ENCODE results near the gene NOP9.
"Not testable (repeated sequence)": the region's sequence is repeated elsewhere in the genome, so short reads cannot be mapped to it uniquely, and the experiment has no call there.

NOP9 gene

DNA sequence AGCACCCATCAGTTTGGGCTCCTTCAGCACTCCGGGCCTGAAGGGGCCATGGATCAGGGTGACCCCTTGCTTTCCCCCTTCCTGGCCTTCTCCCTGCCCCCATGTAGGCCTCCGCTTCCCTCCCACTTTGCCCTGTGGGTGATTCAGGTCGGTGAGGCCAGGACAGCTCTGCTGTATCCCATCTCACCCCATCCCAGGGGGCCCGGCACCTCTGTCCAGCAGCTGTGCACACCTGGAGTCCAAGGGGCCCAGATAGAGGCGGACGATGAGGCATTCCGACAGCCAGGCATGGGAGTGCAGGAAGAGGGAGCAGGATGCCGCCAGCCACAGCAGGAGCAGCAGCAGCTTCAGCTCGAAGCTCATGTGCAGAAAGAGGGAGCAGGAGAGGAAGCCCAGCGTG lies 23.0 kb downstream of the NOP9 start:
- DNase-seq (ENCODE audit: insufficient read length, low spot score) (no peak), FAIRE-seq (no peak)
- TF ChIP-seq, protein P1, sequence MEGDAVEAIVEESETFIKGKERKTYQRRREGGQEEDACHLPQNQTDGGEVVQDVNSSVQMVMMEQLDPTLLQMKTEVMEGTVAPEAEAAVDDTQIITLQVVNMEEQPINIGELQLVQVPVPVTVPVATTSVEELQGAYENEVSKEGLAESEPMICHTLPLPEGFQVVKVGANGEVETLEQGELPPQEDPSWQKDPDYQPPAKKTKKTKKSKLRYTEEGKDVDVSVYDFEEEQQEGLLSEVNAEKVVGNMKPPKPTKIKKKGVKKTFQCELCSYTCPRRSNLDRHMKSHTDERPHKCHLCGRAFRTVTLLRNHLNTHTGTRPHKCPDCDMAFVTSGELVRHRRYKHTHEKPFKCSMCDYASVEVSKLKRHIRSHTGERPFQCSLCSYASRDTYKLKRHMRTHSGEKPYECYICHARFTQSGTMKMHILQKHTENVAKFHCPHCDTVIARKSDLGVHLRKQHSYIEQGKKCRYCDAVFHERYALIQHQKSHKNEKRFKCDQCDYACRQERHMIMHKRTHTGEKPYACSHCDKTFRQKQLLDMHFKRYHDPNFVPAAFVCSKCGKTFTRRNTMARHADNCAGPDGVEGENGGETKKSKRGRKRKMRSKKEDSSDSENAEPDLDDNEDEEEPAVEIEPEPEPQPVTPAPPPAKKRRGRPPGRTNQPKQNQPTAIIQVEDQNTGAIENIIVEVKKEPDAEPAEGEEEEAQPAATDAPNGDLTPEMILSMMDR (IDR thresholded peaks at IDR 0.05; ENCODE audit: insufficient read depth, missing control alignments), result no peak

DNA sequence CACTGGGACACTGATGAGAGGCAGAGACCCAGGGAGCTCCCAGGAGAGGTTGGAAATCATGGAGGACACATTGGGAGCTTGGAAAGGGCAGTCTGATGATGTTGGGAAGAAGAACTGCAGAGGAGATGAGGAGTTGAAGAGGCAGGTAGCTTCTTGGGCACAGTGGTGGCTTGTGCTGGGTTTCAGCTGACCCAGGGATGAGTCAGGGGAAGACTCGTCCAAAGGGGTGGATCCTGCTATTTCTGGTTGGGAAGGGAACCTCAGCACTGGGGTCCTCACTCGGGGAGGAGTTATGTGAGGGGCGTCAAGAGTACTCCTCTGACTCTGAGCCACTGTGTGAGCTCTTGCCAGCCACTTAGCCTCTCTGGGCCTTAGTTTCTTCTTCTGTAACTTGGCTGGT lies 23.7 kb downstream of the NOP9 start:
- FAIRE-seq, result no peak
- no peak for DNase-seq (ENCODE audit: insufficient read length, low spot score)

DNA sequence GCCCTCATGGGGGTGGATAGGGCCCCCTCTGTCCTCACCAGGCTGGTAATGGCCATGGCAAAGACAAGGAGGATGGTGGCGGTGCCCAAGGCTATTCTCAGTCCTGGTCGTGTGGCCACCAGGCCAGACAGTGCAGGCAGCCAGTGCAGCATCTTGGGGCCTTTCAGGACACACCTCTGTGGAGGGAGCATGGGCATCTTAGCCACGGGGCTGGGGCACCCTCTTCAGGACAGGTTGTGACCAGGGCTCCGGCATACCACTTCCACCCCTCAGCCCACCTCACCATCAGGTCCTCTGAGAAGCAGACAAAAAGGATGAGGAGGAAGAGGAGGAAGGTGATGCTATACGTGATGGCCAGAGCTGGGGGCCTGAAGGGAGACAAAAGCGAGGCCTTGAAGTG lies 24.4 kb downstream of the NOP9 start:
- DNase-seq (ENCODE audit: insufficient read length, low spot score) (no peak), FAIRE-seq (no peak)
- TF ChIP-seq, protein P1 (IDR thresholded peaks at IDR 0.05; ENCODE audit: insufficient read depth, missing control alignments), result no peak

More for the DNA sequence above, 23.7 kb downstream of the NOP9 start:
- TF ChIP-seq, protein P1 (IDR thresholded peaks at IDR 0.05; ENCODE audit: insufficient read depth, missing control alignments), result no peak

DNA sequence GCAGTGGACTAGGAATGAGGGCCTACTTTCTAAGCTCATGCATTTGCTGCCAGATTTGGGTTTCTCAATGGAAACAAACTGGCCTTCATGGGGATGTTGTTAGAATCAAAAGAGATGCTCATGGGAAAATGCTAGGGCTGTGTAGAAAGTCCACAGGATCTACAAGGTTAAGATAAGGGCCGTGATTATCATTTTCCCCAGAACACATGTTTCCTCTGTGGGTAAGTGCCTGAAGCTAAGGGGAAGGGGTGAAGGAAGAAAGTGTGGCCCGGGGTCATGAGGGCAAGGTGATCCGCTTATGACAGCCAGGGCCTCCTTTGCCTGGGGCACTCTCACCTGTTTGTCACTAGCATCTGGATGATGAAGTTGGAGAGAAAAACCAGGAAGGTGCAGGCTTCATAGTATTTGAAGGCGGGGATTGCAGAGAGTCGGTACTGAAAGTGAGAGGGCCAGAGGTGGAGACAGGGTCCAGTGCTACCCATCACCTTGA lies 25.4 kb downstream of the NOP9 start:
- TF ChIP-seq, protein P1 (IDR thresholded peaks at IDR 0.05; ENCODE audit: insufficient read depth, missing control alignments), result no peak
- DNase-seq (ENCODE audit: insufficient read length, low spot score), result no peak
- no peak for FAIRE-seq

DNA sequence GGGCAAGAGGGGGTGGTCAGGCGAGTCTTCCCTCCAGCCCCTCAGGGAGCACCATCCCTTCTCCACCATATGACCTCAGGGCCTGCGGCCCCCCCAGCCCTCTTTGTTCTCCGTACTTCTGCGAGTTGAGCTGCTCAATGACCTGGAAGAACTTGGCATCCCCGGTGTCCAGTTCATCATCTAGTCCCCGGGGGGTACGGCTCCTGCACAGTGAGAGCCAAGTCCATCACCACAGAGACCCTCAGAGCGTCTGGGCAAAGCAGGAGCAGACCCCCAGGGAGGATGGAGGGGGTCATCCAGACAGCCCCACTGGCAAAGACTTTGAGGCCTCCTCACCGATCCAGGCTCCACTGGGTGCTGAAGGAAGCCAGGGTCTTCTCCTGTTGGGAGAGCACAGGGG lies 26.3 kb downstream of the NOP9 start:
- FAIRE-seq (no peak), DNase-seq (ENCODE audit: insufficient read length, low spot score) (no peak)
- TF ChIP-seq, protein P1 (IDR thresholded peaks at IDR 0.05; ENCODE audit: insufficient read depth, missing control alignments), result no peak

DNA sequence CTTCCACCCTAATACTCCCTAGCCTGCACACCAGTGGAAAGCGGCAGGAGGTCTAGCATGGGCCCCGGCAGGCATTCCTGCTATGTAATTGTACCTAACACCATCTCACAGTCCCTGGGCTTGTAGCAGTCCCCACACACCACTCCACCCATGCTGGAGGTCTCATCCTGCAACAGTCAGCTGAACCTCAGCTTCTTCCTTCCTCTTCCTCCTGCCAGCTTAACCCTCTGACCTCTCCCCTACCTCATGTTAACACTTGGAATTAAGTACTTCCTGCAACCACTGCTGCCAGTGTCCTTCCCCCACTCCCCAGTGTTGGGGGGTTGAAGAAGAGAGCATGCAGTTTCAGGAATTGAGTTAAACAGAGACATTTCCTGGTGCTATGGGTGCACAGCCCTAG lies 27.7 kb downstream of the NOP9 start:
- TF ChIP-seq, protein P1 (IDR thresholded peaks at IDR 0.05; ENCODE audit: insufficient read depth, missing control alignments), result no peak
- no peak for FAIRE-seq
- DNase-seq (ENCODE audit: insufficient read length, low spot score), result no peak

DNA sequence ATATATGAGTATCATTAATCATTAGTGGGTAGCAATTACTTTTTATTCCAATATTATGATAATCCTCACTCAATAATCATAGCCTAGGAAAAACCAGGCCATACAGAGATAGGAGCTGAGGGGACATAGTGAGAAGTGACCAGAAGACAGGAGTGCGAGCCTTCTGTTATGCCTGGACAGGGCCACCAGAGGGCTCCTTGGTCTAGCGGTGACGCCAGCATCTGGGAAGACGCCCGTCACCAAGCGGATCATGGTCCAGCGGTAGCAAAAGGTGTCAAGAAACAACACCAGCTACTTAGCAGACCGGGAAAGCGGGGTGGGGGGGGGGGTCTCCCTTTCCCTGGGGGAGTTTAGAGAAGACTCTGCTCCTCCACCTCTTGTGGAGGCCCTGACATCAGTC lies 28.3 kb downstream of the NOP9 start:
- DNase-seq (ENCODE audit: insufficient read length, low spot score); FAIRE-seq: not testable (repeated sequence)
- TF ChIP-seq, protein P1 (IDR thresholded peaks at IDR 0.05; ENCODE audit: insufficient read depth, missing control alignments), result peak; percentile 35

Measured in D721Med (cell line).